OCI-LY1 (cell line): ENCODE data around the gene UGCG.

ENCODE experiments used
- H2AFZ ChIP-seq: fragments of 200-600 bp; sonication (generic), shearing (Covaris generic); 2 replicates; pipeline ENCODE4 v1.6.0; 2014; ENCODE audit warnings: antibody characterized with exemption, mild to moderate bottlenecking, low read length
- H3F3A ChIP-seq: fragments of 200-600 bp; sonication (generic), shearing (Covaris generic); 2 replicates; pipeline ENCODE4 v1.6.0; 2014; ENCODE audit warnings: mild to moderate bottlenecking, antibody characterized with exemption, low read length, moderate library complexity; ENCODE audit not compliant: insufficient read depth
- H3K27ac ChIP-seq: fragments of 200-600 bp; sonication (generic); 2 replicates; pipeline ENCODE4 v1.5.1; 2014; ENCODE audit warnings: low read length, mixed run types, mild to moderate bottlenecking, low read depth; ENCODE audit not compliant: poor library complexity, severe bottlenecking
- H3K27me3 ChIP-seq: fragments of 200-600 bp; sonication (generic); 2 replicates; pipeline ENCODE4 v1.6.0; 2014; ENCODE audit warnings: antibody characterized with exemption, mild to moderate bottlenecking, low read length, moderate library complexity; ENCODE audit not compliant: insufficient read depth
- H3K36me3 ChIP-seq: fragments of 200-600 bp; sonication (generic); 2 replicates; pipeline ENCODE4 v1.6.1; 2014; ENCODE audit warnings: mild to moderate bottlenecking, antibody characterized with exemption, low read length, moderate library complexity, mixed read lengths; ENCODE audit not compliant: insufficient read depth
- H3K4me1 ChIP-seq: fragments of 200-600 bp; sonication (generic); 2 replicates; pipeline ENCODE4 v1.5.1; 2014; ENCODE audit warnings: mild to moderate bottlenecking, low read length, moderate library complexity; ENCODE audit not compliant: insufficient read depth, severe bottlenecking
- H3K4me2 ChIP-seq: fragments of 200-600 bp; sonication (generic), shearing (Covaris generic); 2 replicates; pipeline ENCODE4 v1.6.1; 2014; ENCODE audit warnings: low read length
- H3K4me3 ChIP-seq: fragments of 200-600 bp; sonication (generic); 2 replicates; pipeline ENCODE4 v1.5.1; 2014; ENCODE audit warnings: low read length, low read depth, mild to moderate bottlenecking, mixed read lengths; ENCODE audit not compliant: poor library complexity, severe bottlenecking
- H3K79me2 ChIP-seq: fragments of 200-600 bp; shearing (Covaris generic); 2 replicates; pipeline ENCODE4 v1.6.1; 2016; ENCODE audit warnings: mixed run types, low read length, mixed read lengths; ENCODE audit not compliant: insufficient read depth
- H3K9ac ChIP-seq: fragments of 200-600 bp; sonication (generic), shearing (Covaris generic); 2 replicates; pipeline ENCODE4 v1.6.1; 2014; ENCODE audit warnings: mild to moderate bottlenecking, low read length, mixed read lengths
- H3K9me2 ChIP-seq: fragments of 200-600 bp; sonication (generic), shearing (Covaris generic); 2 replicates; pipeline ENCODE4 v1.6.1; 2014; ENCODE audit warnings: low read depth, mild to moderate bottlenecking, low read length, mixed read lengths
- H3K9me3 ChIP-seq: fragments of 200-600 bp; shearing (Covaris generic); 2 replicates; pipeline ENCODE4 v1.6.1; 2014; ENCODE audit warnings: low read length, mixed read lengths
- H4K20me1 ChIP-seq: fragments of 200-600 bp; sonication (generic), shearing (Covaris generic); 2 replicates; pipeline ENCODE4 v1.6.0; 2016; ENCODE audit warnings: mild to moderate bottlenecking, low read length; ENCODE audit not compliant: insufficient read depth
- EZH2 ChIP-seq: fragments of 200-600 bp; sonication (generic), shearing (Covaris generic); IDR thresholded peaks from 2 replicates; pipeline ENCODE4 v1.8.0; 2017; ENCODE audit warnings: borderline replicate concordance, mixed run types, mild to moderate bottlenecking, antibody characterized with exemption, low read length, moderate library complexity, mixed read lengths
- TF ChIP-seq, protein P1 (sequence below): fragments of 200-600 bp; sonication (generic), shearing (Covaris generic); IDR thresholded peaks from 2 replicates; pipeline ENCODE4 v1.5.1; 2017; ENCODE audit warnings: mild to moderate bottlenecking, antibody characterized with exemption, low read length, moderate library complexity, mixed read lengths

The UGCG gene

DNA sequence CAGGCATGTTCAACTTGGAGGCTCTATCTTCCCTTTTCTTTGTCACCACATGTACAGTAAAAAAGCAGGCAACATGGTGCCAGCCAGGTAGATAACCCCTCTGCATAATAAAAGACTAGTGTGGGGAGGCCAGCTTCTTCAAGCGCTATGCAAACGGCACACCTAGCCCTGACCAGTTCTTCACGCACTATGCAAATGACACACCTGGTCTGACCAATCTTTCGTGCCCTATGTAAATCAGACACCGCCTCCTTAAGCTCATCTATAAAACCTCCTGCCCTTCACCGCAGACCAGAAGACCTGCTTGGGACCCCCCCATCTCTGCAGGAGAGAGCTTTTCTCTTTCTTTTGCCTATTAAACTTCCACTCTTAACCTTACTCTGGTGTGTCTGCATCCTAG, 28.1 kb upstream of the UGCG start:
- H3K36me3 ChIP-seq, result no peaks in the 10 kb centered on the region
- no peak overlapping the region for H3K9ac ChIP-seq
- no peak overlapping the region for H3K4me3 ChIP-seq
- H3K9me3 ChIP-seq, result peaks cover 3% of the 10 kb centered on the region; the same call in 1 of the 2 replicates
- no peak overlapping the region for H2AFZ ChIP-seq
- no peaks in the 10 kb centered on the region for H3F3A ChIP-seq
- no peaks in the 10 kb centered on the region for H3K79me2 ChIP-seq
- no peak overlapping the region for H3K27ac ChIP-seq
- no peaks in the 10 kb centered on the region for H4K20me1 ChIP-seq
- H3K27me3 ChIP-seq, result no peaks in the 10 kb centered on the region
- H3K4me2 ChIP-seq, result no peak overlapping the region
- no peaks in the 10 kb centered on the region for H3K4me1 ChIP-seq
- TF ChIP-seq EZH2, result no peak
- TF ChIP-seq, protein P1, sequence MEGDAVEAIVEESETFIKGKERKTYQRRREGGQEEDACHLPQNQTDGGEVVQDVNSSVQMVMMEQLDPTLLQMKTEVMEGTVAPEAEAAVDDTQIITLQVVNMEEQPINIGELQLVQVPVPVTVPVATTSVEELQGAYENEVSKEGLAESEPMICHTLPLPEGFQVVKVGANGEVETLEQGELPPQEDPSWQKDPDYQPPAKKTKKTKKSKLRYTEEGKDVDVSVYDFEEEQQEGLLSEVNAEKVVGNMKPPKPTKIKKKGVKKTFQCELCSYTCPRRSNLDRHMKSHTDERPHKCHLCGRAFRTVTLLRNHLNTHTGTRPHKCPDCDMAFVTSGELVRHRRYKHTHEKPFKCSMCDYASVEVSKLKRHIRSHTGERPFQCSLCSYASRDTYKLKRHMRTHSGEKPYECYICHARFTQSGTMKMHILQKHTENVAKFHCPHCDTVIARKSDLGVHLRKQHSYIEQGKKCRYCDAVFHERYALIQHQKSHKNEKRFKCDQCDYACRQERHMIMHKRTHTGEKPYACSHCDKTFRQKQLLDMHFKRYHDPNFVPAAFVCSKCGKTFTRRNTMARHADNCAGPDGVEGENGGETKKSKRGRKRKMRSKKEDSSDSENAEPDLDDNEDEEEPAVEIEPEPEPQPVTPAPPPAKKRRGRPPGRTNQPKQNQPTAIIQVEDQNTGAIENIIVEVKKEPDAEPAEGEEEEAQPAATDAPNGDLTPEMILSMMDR, result no peak
- no peaks in the 10 kb centered on the region for H3K9me2 ChIP-seq

DNA sequence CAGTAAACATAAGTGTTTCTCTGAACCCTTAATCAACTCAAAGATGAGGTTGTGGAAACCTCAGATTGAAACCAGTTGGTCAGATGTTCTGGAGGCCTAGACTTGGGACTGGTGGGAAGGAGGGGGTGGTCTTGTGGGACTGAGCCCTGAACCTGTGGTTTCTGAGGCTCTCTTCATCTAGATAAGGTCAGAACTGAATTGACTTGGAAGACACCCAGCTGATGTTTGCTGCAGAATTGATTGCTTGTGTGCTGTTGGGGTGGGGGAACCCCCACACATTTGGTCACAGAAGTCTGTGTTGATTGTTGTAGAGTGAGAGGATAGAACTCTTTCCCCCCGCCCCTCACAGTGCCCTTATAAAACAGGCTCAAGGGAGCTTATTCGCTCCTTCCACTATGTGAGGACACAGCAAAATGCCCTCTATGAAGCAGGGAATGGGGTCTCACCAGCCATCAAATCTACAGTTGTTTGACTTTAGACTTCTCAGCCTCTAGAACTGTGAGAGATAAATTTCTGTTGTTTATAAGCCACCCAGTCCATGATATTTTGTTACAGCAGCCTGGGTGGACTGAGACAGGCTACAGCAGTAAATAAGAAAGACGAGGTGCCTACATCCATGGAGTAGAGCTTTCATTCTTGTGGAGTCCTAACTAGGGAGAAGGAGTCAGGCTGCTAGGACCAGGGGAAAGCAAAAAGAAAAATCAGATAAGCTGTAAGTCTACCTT, 25.7 kb upstream of the UGCG start:
- no peaks in the 10 kb centered on the region for H3K9me2 ChIP-seq
- H3K4me3 ChIP-seq, result no peak overlapping the region
- no peaks in the 10 kb centered on the region for H3K27me3 ChIP-seq
- H3F3A ChIP-seq, result no peaks in the 10 kb centered on the region
- peaks cover 4% of the 10 kb centered on the region; the same call in 1 of the 2 replicates for H3K9me3 ChIP-seq
- no peaks in the 10 kb centered on the region for H4K20me1 ChIP-seq
- no peaks in the 10 kb centered on the region for H3K4me1 ChIP-seq
- no peak overlapping the region for H3K9ac ChIP-seq
- no peaks in the 10 kb centered on the region for H3K36me3 ChIP-seq
- H3K79me2 ChIP-seq, result no peaks in the 10 kb centered on the region
- TF ChIP-seq, protein P1, result no peak
- no peak for TF ChIP-seq EZH2
- no peak overlapping the region for H2AFZ ChIP-seq
- H3K4me2 ChIP-seq, result no peak overlapping the region
- no peak overlapping the region for H3K27ac ChIP-seq

DNA sequence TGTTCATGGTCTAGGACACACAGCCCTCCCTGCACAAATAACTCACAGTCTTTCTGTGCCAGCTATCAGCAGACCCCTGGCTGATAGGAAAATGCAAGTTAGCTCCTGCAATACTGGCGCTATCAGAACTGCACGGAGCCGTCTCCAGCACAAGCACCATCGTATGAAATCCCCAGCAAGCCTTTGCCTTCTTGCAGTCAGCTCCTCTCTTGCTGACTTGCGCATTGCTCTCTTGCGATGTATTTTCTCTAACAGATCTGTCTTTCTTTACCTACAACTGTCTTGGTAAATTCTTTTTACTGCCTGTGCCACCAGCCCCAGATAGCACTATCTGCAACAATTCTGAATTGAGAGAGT, 25.1 kb upstream of the UGCG start:
- no peaks in the 10 kb centered on the region for H3K4me1 ChIP-seq
- H3F3A ChIP-seq, result no peaks in the 10 kb centered on the region
- no peaks in the 10 kb centered on the region for H3K27me3 ChIP-seq
- H3K79me2 ChIP-seq, result no peaks in the 10 kb centered on the region
- H3K27ac ChIP-seq, result no peak overlapping the region
- H2AFZ ChIP-seq, result no peak overlapping the region
- TF ChIP-seq, protein P1, result no peak
- no peak for TF ChIP-seq EZH2
- no peak overlapping the region for H3K4me3 ChIP-seq
- no peak overlapping the region for H3K9ac ChIP-seq
- H3K9me3 ChIP-seq, result peaks cover 4% of the 10 kb centered on the region; the same call in 1 of the 2 replicates
- no peaks in the 10 kb centered on the region for H3K36me3 ChIP-seq
- no peaks in the 10 kb centered on the region for H4K20me1 ChIP-seq
- no peak overlapping the region for H3K4me2 ChIP-seq
- H3K9me2 ChIP-seq, result no peaks in the 10 kb centered on the region
